HepG2 (cell line): ENCODE results near the gene OXSM. TPM values are rescaled to one million over a fixed set of nuclear protein-coding genes. Genes with fewer than 3 reads are reported as not detected.
A peak's percentile ranks its signal among the peaks of the same experiment; 100 is the strongest.

ENCODE experiments used
- AGO1 ChIP-seq: fragments of 200-400 bp; formaldehyde crosslinking; IDR thresholded peaks from 2 replicates; pipeline ENCODE4 v1.6.1; 2017; ENCODE audit warnings: mild to moderate bottlenecking, low read depth, low read length, moderate library complexity; ENCODE audit not compliant: poor library complexity, severe bottlenecking
- AHR ChIP-seq: IDR thresholded peaks from 2 replicates; pipeline ENCODE4 v1.6.1; 2018; ENCODE audit warnings: missing genetic modification reagents, missing compliant biosample characterization
- ARNT ChIP-seq: fragments of 450-650 bp; IDR thresholded peaks from 2 replicates; pipeline ENCODE4 v1.6.1; 2017
- BRCA1 ChIP-seq: sonication (generic); formaldehyde crosslinking; IDR thresholded peaks from 2 replicates; pipeline ENCODE4 v1.4.0; 2020; ENCODE audit warnings: missing genetic modification reagents
- FIP1L1 ChIP-seq: fragments of 200-400 bp; formaldehyde crosslinking; IDR thresholded peaks from 2 replicates; pipeline ENCODE4 v1.6.1; 2018; ENCODE audit warnings: low read depth, mild to moderate bottlenecking, low read length, moderate library complexity, borderline replicate concordance; ENCODE audit not compliant: insufficient read depth
- HOXD1 ChIP-seq: sonication (generic); formaldehyde crosslinking; IDR thresholded peaks from 2 replicates; pipeline ENCODE4 v1.5.0; 2020; ENCODE audit warnings: missing genetic modification reagents
- KDM5A ChIP-seq: fragments of 200-600 bp; sonication (generic); IDR thresholded peaks from 2 replicates; pipeline ENCODE4 v1.7.0; 2018; ENCODE audit warnings: antibody characterized with exemption, mild to moderate bottlenecking, low read length, borderline replicate concordance
- LCORL ChIP-seq, 2 experiments: fragments of 450-650 bp in 1 of 2; sonication (generic) in 1 of 2; formaldehyde crosslinking in 1 of 2; IDR thresholded peaks; 2 replicates each; pipeline versions ENCODE4 v1.5.0 to v1.6.1; 2017 to 2020; ENCODE audit warnings: antibody characterized with exemption in 1 of 2, missing genetic modification reagents in 1 of 2
- NFYC ChIP-seq: IDR thresholded peaks from 2 replicates; pipeline ENCODE4 v1.6.1; 2016; ENCODE audit warnings: missing genetic modification reagents, missing compliant biosample characterization
- PAX8 ChIP-seq: sonication (generic); formaldehyde crosslinking; IDR thresholded peaks from 2 replicates; pipeline ENCODE4 v1.8.0; 2022; ENCODE audit warnings: mild to moderate bottlenecking, missing genetic modification reagents, borderline replicate concordance
- REPIN1 ChIP-seq: sonication (generic); formaldehyde crosslinking; IDR thresholded peaks from 2 replicates; pipeline ENCODE4 v1.8.0; 2022; ENCODE audit warnings: missing genetic modification reagents, low read depth, mild to moderate bottlenecking, borderline replicate concordance
- TBX2 ChIP-seq: sonication (generic); formaldehyde crosslinking; IDR thresholded peaks from 2 replicates; pipeline ENCODE4 v1.5.0; 2020; ENCODE audit warnings: missing genetic modification reagents, mild to moderate bottlenecking, borderline replicate concordance
- TFE3 ChIP-seq: IDR thresholded peaks from 2 replicates; pipeline ENCODE4 v1.6.1; 2016
- TP53 ChIP-seq: sonication (generic); formaldehyde crosslinking; conservative IDR thresholded peaks from 2 replicates; pipeline ENCODE4 v1.4.0; 2020; ENCODE audit warnings: missing genetic modification reagents
- ZBTB43 ChIP-seq: sonication (generic); formaldehyde crosslinking; conservative IDR thresholded peaks from 2 replicates; pipeline ENCODE4 v1.4.0; 2020; ENCODE audit warnings: missing genetic modification reagents
- ZMAT5 ChIP-seq: sonication (generic); formaldehyde crosslinking; IDR thresholded peaks from 2 replicates; pipeline ENCODE4 v1.5.0; 2020; ENCODE audit warnings: mild to moderate bottlenecking, low read depth, missing genetic modification reagents, borderline replicate concordance
- ZMYM3 ChIP-seq: sonication (generic); formaldehyde crosslinking; IDR thresholded peaks from 2 replicates; pipeline ENCODE4 v1.5.1; 2020; ENCODE audit warnings: mild to moderate bottlenecking, missing genetic modification reagents
- ZNF160 ChIP-seq: sonication (generic); formaldehyde crosslinking; IDR thresholded peaks from 2 replicates; pipeline ENCODE4 v1.8.0; 2022; ENCODE audit warnings: mild to moderate bottlenecking, inconsistent platforms, missing genetic modification reagents
- ZNF251 ChIP-seq: sonication (generic); formaldehyde crosslinking; IDR thresholded peaks from 2 replicates; pipeline ENCODE4 v1.9.0; 2021; ENCODE audit warnings: mild to moderate bottlenecking, missing genetic modification reagents
- ZNF597 ChIP-seq: sonication (generic); formaldehyde crosslinking; IDR thresholded peaks from 2 replicates; pipeline ENCODE4 v1.5.0; 2020; ENCODE audit warnings: missing genetic modification reagents
- ZNF713 ChIP-seq: sonication (generic); formaldehyde crosslinking; IDR thresholded peaks from 2 replicates; pipeline ENCODE4 v1.4.0; 2020; ENCODE audit warnings: mild to moderate bottlenecking, missing genetic modification reagents
- ZNF737 ChIP-seq: sonication (generic); formaldehyde crosslinking; IDR thresholded peaks from 2 replicates; pipeline ENCODE4 v1.5.0; 2020; ENCODE audit warnings: missing genetic modification reagents, mild to moderate bottlenecking, borderline replicate concordance
- ZNF790 ChIP-seq: sonication (generic); formaldehyde crosslinking; IDR thresholded peaks from 2 replicates; pipeline ENCODE4 v1.8.0; 2022; ENCODE audit warnings: missing genetic modification reagents, mild to moderate bottlenecking, borderline replicate concordance
- ZNF878 ChIP-seq: sonication (generic); formaldehyde crosslinking; IDR thresholded peaks from 2 replicates; pipeline ENCODE4 v1.8.1; 2023; ENCODE audit warnings: mild to moderate bottlenecking, missing genetic modification reagents, moderate library complexity
- ZNF879 ChIP-seq: sonication (generic); formaldehyde crosslinking; IDR thresholded peaks from 2 replicates; pipeline ENCODE4 v1.8.1; 2023; ENCODE audit warnings: missing genetic modification reagents
- polyA plus RNA-seq, 8 experiments: library from polyadenylated mRNA; depleted of rRNA in 3 of 8; stranded (reverse) in 7 of 8; unstranded in 1 of 8; fragments of >200 nt; fragmentation: Illumina TruSeq in 4 of 8; extraction: Trizol in 4 of 8; gene quantifications; 2 replicates each; pipeline versions ENCODE4 v1.2.1 to v1.2.3, GENCODE V29; 2011 to 2016; ENCODE audit warnings: low read depth in 4 of 8, missing spikeins in 1 of 8, mixed read lengths in 1 of 8; ENCODE audit not compliant: insufficient read depth in 1 of 8
- total RNA-seq, 5 experiments: library from RNA; depleted of rRNA; stranded (reverse); fragments of >200 nt; fragmentation: Illumina TruSeq; extraction: Trizol; gene quantifications; 2 replicates each; pipeline ENCODE4 v1.2.3, GENCODE V29; 2016; ENCODE audit warnings: low read depth in 1 of 5

Gene OXSM
- total and polyA plus RNA-seq, 2 of the 13 experiments (the other 11 are each of a cell fraction or from before 2014, with no cell fraction given) = 18.2 to 34.4 TPM

- TF ChIP-seq ZNF790 (CRISPR knock-in tag) (no peak), REPIN1 (CRISPR knock-in tag) (peak; percentile 91; the same call in 1 of the 2 replicates), ZNF737 (CRISPR knock-in tag) (0 out of 2 replicates have a peak, but pooled peaks have one; percentile 37), ZNF878 (CRISPR knock-in tag) (peak; percentile 84), ZNF597 (CRISPR knock-in tag) (no peak), ZNF251 (CRISPR knock-in tag) (no peak), FIP1L1 (no peak), ZMAT5 (CRISPR knock-in tag) (no peak), AHR (peak; percentile 90), BRCA1 (CRISPR knock-in tag) (peak; percentile 86; the same call in 1 of the 2 replicates), KDM5A (no peak; the same call in 1 of the 2 replicates), ARNT (no peak), TFE3 (CRISPR knock-in tag) (peak; percentile 68), ZBTB43 (CRISPR knock-in tag) (peak; percentile 76; the same call in 1 of the 2 replicates), TP53 (CRISPR knock-in tag) (peak; percentile 79; the same call in 1 of the 2 replicates), ZNF160 (peak; percentile 64; the same call in 1 of the 2 replicates), ZNF713 (no peak), LCORL (IDR thresholded peaks at IDR 0.05) (no peak), LCORL (CRISPR knock-in tag; IDR thresholded peaks at IDR 0.05) (peak; percentile 80), AGO1 (no peak), HOXD1 (CRISPR knock-in tag) (no peak), TBX2 (peak; percentile 82), ZMYM3 (CRISPR knock-in tag) (peak; percentile 41; the same call in 1 of the 2 replicates), NFYC (CRISPR knock-in tag) (no peak; the same call in 1 of the 2 replicates), ZNF879 (CRISPR knock-in tag) (no peak), PAX8 (no peak)
These were observed at the start of gene OXSM (continued) for GRCh38 chr3:25789596-25790556.
